GM19238 (cell line): Measurements from ENCODE around the gene NREP.

ENCODE experiments used
- DNase-seq: peaks from one replicate; pipeline ENCODE4 v3.0.0; 2011; ENCODE audit warnings: low spot score; ENCODE audit not compliant: insufficient read length

The NREP gene

DNA sequence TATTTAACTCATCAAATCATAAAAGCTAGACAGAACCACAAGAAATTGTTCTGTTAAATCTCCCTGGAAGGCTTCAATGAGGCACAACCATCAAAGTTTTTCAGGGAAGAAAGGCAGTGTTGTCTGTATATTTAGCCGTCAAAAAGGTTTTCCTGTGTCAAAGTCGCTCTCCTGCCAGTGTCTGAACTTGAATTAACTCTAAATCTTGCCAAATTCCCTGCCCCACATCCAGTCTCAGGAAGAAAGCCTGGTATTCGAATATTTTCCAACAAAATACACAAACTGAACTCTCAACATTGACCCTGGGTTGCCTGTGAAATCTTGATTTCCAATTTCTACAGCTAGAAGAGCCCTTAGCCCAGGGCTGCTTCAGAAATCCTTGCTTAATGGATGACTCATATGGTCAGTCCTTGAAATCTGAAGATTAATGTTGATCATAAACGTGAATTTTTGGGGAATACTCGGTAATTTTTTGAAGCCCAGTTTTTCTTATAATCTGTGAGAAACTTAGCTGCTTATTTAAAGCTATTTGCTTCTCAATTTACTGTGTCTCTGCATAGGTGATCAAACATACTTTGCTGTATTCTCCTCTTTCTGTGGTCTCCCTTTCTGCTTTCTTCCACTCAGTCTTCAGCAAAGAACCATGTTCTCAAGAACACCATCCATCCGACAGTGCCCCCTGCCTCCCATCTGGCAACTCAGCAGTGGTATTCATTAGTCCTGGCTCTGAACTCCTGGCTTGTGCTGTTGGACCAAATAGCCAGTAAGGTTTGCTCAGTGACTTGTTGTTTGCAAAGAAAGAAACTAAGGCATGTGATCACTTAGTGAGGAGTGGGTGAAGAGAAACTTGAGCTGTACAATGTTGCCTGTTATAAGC is 58.9 kb downstream of the NREP start:
- no peak for DNase-seq

GRCh38 chr5:111697215-111697614 is 59.8 kb downstream of the NREP start:
- DNase-seq = no peak

GRCh38 chr5:111695991-111696390 is 61.0 kb downstream of the NREP start:
- DNase-seq = no peak

DNA sequence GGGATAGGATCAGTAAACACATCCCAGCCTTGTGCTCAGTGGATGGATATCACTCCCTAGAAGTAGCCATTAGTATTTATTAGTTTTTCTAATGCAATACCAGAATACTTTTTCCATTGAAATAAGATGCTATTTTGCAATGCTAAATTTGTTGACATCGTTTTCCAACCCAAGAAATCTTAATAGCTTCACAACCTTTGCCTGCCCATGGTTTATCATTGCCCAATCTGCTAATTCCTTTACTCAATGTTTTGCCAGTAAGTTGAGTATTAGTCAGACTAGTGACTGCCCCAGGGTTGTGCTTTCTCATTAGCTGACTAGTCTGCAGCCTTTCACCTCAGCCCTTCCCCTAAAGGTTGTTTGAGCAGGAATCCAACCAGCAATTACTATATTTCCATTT is 62.9 kb downstream of the NREP start:
- no peak for DNase-seq

- DNase-seq = no peak
Observed at GRCh38 chr5:111691914-111692313, 65.1 kb downstream of the NREP start.

GRCh38 chr5:111691508-111691907 is 65.5 kb downstream of the NREP start:
- no peak for DNase-seq

DNA sequence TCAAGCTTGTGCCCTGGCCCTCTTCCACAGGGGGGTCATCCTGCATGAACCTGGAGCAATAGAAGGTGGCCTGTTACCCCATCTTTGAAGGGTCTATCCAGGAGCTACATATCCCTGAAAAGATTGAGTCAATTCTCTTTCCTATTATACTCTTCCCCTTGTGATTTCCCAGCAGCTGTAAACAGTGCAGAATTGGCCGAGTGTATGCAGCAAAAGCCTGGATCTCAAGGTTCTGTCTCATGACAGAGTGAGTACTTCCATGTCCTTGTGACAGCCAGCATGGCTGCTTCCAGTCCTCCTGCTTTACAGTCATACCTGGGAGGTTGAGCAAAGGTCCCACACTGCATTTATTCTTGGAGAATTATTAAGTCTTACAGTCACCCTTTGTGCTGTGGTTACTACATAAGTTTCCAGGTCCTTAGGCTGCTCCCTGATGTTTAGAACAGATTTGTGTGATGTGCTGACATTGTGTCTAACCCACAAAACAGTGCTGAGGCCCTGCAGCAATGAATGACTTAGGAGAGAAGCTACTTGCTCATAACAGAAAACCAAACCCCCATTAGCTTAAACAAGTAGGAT is 67.5 kb downstream of the NREP start:
- no peak for DNase-seq

DNA sequence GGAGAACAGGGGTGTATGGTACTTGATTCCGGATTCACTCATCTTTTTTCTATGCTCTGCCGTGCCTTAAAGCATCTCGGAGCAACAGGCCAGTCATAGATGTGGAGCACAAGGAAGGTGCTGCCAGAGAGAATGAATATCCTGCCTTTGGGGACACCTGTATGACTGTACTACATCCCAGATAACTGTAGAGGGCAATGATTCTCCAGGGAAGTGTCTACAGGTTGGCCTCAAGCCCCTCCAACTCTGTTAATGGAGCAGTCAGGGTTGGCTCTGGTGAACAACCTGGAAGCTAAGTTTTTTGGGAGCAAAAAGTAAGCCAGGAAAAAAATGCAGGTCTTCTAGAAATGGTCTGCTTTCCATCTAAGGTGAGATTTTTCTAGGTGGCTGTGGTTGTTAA is 71.0 kb downstream of the NREP start:
- DNase-seq = peak; percentile 23

DNA sequence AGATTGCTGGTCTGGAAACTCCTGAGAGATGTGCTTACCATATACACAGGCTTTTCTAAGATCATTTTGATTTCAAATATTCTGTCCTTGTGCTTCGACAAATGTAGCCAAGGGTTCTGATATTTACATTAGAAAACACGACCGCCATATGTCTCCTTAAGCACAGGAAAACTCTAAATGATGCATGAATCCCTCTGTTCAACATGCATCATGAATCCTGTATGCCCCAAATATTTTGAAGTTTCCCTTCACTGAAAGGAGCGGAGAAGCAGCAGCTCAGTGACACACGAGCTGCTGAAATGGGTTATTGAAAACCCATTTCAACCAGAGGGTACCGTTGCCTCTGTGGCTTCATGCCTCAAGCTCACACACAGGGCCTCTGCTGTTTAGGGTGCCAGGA is 74.4 kb downstream of the NREP start:
- DNase-seq = no peak

- DNase-seq = no peak
Observed at GRCh38 chr5:111682121-111682520, 74.9 kb downstream of the NREP start.

GRCh38 chr5:111681414-111682120 is 75.4 kb downstream of the NREP start:
- DNase-seq = no peak

DNA sequence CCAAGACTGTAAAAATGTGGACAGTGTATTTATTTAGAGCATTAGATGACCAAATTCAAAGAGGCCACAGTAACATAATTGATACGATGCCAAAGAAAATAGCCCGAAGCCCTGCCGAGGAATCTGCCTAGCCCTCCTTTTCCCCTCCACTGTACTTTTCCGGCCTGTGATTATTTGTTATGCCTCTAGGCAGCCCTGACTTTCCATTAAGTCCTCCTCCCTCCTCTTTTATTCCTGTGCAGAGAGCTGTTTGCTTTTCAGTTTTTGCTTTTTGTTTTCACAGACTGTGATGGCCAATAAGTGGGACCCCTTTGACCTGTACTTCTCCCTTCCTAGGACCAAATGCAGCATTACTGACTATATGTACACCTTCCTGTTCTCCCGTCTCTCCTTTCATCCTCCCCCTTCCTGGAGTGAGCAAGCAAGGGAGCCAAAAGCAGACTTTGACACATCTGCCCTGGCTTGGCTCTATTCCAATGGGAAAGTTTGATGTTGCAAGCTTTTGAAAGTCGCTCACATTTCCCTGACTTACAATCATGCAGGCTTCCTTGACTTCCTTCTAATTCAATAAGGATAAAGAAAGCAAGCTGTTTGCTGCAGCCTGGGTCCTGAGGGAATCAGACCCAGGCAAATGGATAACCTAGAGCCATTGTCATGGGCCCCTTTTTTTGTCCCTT is 76.1 kb downstream of the NREP start:
- no peak for DNase-seq

GRCh38 chr5:111679611-111680010 is 77.4 kb downstream of the NREP start:
- no peak for DNase-seq
